Measurements from ENCODE around the gene UFD1.

DNA sequence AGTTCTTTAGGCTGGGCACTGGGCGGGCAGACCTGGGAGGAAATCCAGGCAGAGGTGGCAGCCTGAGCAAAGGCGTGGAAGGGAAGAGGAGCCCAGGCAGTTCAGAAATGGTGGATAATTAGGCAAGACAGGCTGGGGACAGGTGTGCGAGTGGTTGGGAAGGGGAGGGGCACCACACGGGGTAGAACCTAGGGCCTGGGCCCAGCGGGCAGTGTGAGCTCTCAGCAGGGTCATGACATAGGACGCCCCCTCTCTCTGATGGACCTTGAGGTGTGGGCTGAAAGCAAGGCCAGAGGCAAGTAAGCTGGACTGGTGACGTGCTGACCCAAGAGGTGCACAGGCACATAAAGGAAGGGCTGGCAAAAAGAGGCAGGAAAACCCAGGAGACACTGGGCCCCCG, 6.8 kb downstream of the UFD1 start:
- TF ChIP-seq, protein P1, sequence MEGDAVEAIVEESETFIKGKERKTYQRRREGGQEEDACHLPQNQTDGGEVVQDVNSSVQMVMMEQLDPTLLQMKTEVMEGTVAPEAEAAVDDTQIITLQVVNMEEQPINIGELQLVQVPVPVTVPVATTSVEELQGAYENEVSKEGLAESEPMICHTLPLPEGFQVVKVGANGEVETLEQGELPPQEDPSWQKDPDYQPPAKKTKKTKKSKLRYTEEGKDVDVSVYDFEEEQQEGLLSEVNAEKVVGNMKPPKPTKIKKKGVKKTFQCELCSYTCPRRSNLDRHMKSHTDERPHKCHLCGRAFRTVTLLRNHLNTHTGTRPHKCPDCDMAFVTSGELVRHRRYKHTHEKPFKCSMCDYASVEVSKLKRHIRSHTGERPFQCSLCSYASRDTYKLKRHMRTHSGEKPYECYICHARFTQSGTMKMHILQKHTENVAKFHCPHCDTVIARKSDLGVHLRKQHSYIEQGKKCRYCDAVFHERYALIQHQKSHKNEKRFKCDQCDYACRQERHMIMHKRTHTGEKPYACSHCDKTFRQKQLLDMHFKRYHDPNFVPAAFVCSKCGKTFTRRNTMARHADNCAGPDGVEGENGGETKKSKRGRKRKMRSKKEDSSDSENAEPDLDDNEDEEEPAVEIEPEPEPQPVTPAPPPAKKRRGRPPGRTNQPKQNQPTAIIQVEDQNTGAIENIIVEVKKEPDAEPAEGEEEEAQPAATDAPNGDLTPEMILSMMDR (IDR thresholded peaks at IDR 0.05), result no peak
- no peak for TF ChIP-seq EZH2phosphoT487 (IDR thresholded peaks at IDR 0.05)
